DLD1 (cell line): Measurements from ENCODE around the gene ACBD6.

Experiments
- in situ Hi-C: cut with HindIII; loops from 2 replicates; pipeline ENCODE4 v1.10.0; 2017; ENCODE audit warnings: low sequenced_read_pairs

Gene ACBD6

DNA sequence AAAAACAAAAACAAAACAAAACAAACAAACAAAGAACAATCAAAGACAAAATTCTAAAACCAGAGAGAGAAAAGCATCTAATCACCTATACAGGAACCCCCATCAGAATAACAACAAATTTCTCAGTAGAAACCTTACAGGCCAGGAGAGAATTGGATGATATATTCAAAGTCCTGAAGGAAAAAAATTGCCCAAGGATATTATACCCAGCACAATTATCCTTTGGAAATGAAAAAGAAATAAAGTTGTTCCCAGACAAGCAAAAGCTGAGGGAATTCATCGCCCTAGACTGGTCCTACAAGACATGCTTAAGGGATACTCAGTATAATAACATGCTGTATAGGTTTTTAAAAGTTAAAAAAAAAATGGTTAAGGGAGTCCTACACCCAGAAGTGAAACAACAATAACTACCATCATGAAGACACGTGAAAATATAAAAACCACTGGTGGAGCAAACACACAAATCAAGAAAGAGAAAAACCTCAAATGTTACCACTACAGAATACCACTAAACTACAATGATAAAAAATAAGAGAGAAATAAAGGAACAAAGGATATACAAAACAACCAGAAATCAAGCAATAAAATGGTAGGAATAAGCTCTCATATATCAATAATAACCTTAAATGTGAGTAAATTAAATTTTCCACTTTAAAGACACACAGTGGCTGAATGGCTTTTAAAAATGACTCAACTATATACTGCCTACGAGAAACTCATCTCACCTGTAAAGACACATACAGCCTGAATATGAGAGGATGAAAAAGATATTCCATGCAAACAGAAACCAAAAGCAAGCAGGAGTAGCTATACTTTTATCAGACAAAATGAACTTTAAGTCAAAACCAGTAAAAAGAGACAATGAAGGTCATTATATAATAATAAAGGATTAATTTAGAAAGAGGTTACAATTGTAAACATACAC, 121.9 kb downstream of the ACBD6 start:
- in situ Hi-C loops, result no loop called here

GRCh38 chr1:180376800-180377199, 125.6 kb downstream of the ACBD6 start:
- in situ Hi-C loops, result no loop called here

DNA sequence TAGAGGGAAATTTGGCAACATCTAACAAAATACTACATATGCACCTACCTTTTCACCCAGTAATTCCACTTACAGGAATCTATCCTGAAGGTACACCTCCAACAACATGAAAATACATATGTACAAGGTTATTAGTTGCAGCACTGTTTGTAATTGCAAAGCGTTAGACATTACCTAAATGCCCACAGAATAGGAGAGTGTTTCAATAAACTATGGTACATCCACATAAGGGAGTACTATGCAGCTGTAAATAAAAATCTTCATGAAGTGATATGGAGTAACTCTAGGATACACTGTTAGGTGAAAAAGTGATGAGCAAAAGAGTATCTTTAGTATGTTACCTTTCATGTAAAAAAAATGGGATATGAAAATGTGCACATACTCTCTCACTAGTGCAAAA, 126.1 kb downstream of the ACBD6 start:
- in situ Hi-C loops, result no loop called here

GRCh38 chr1:180372728-180373127, 129.6 kb downstream of the ACBD6 start:
- in situ Hi-C loops, result no loop called here

- in situ Hi-C loops, result no loop called here
These were observed 131.8 kb downstream of the ACBD6 start for GRCh38 chr1:180370597-180370996.

GRCh38 chr1:180370188-180370587, 132.2 kb downstream of the ACBD6 start:
- in situ Hi-C loops, result no loop called here

GRCh38 chr1:180369061-180369460, 133.3 kb downstream of the ACBD6 start:
- in situ Hi-C loops, result no loop called here

GRCh38 chr1:180366371-180367068, 135.9 kb downstream of the ACBD6 start:
- in situ Hi-C loops, result no loop called here

DNA sequence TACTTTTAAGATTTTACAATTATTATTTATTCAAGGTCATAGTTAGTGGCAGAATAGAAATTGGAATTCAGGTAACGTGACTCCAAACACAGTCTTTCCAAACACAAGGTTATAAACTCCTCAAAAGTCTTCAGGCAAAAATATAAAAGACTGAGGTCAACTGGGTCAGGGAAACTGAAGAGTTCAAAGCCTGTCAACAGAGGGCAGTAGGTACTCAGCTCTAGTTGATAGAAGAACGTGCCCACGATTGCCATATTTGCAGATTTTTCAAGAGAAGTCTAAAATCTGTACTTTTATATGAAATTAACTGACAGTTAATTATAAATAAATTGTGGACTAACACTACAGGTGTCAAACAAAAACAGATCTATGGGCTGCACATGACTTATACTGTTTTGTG, 137.3 kb downstream of the ACBD6 start:
- in situ Hi-C loops, result no loop called here

GRCh38 chr1:180363246-180363995, 139.0 kb downstream of the ACBD6 start:
- in situ Hi-C loops, result no loop called here

DNA sequence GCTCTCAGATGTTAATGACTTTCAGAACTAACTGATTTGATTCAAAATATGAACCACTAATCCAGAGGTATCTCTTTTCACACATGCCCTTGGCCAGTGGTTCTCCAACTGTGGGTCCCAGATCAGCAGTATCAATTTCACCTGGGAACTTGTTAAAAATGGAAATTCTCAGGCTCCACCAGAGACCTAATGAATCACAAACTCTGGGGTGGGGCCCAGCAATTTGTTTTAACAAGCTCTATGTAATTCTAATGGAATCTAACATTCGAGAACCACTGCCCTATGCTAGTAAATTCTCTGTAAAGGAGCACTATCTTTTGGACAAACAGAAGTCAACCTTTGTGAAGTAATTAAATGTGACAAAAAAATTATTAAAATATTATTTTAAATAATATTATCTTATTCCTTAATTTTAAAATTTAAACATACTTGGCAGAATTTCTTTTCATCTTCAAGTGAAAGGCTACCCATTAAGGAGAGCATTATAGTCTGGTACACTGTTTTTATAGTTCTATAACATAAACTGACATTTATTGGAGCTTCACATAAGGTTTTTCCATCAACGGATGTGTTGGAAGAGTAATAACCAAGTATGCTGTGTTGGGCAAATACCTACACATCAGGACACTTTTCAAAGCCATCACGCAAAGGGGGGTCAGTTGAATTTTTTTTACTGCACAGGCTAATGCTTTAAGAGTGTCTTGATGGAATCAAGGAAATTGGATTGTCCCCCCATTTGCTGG, 141.9 kb downstream of the ACBD6 start:
- in situ Hi-C loops, result no loop called here

DNA sequence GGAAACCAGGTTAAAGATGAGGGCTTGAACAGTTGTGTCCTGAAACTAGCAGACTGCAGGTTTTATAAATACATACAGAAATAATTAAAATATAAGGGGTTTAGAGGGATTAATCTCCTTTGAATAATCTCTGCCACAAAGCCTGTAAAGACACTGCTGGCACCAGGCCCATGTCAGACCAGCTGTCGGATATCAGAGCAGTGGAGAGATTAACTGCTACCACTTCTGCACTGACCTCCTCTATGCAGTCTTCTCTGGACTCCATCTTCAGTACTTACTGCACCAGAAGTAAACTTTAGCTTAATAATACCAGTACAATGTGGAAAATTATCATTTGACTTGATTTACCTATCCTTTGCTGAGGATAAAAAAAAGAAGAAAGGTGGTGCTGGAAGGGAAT, 143.7 kb downstream of the ACBD6 start:
- in situ Hi-C loops, result no loop called here

DNA sequence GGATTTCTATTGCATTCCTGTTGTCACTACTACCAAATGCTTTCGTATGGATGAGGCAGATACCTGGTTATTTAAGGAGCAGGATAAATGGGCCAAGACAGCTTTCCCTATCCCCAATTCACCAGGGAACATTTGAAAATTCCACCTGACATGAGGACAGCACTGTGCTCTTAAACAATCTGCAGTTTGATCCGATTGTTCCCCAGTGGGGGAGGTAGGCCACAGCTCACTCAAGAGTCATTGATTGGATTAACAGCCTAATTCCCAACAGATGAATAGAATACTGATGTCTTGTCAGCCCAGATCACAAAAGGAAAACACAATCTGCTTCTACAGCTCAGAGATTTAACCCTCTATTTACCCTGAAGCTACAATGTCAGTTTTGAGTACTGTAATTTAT, 148.4 kb downstream of the ACBD6 start:
- in situ Hi-C loops, result no loop called here

DNA sequence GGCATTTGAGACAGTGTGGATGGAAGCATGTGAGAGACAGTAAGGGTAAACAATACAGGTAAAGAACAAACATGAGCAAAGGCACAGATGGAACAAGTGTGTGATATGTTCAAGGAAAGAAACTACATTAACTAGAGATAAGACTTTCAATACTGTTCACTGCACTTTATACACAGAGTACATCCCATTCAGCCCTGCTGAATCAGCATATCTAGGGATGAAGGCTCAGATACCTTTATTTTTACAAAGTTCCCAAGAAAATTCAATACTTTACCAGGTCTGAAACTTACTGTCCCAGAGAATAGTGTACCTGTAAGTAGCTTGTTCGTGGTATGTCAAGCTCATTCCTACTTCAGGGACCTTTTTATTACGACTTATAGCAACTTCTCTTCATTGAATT, 149.8 kb downstream of the ACBD6 start:
- in situ Hi-C loops, result no loop called here

GRCh38 chr1:180352021-180352420, 150.4 kb downstream of the ACBD6 start:
- in situ Hi-C loops, result no loop called here

GRCh38 chr1:180345148-180345547, 157.2 kb downstream of the ACBD6 start:
- in situ Hi-C loops, result no loop called here

GRCh38 chr1:180343921-180344769, 158.2 kb downstream of the ACBD6 start:
- in situ Hi-C loops, result no loop called here

DNA sequence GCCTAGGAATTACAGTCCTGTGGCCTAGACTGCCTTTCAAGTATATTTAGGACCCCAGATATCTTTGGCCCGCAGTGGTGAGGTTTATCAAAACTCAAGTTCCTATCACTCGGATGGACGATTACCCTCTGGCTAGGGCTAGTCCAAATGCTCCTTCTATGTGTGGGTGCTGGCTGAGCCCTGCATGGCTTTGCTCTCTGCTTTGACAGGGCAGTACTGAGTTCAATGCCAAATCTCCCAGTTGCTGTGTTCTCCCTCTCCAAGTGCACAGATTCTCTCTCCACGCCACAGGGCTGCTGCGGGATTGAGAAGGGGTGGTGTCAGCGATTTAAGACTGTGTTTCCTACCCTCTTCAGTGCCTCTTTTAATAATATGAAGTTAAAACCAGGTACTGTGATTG, 175.3 kb downstream of the ACBD6 start:
- in situ Hi-C loops, result no loop called here

DNA sequence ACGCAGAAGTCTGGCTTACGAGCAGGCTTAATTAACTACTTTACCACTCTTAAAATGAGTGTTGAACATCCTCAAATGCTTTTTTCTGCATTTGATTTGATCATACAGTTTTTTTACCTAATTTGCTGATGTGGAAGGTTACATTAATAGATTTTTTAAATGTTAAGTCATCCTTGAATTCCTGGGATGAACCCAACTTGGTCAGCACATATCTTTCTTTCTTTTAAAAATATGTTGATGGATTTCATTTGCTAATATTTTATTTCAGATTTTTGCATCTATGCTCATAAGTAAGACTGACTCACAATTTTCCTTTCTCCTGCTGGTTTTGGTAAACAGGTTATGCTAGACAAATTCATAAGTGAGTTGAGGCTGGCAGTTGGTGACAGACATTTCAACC, 189.5 kb downstream of the ACBD6 start:
- in situ Hi-C loops, result no loop called here
